Measurements from ENCODE around the gene PRELID3B.

Gene PRELID3B

GRCh38 chr20:59042151-59042795 is at the start of gene PRELID3B:
TSS of gene PRELID3B (minus strand) at chr20:59042786. CDS start at chr20:59042730, 56 bp downstream.
- DNase-seq = peak in 1 of 4 experiments; percentile 38

GRCh38 chr20:59087829-59088433 is 45.3 kb upstream of the PRELID3B start:
- peak; percentile 62 to 84 (median 78) for DNase-seq

GRCh38 chr20:59086923-59087322 is 44.3 kb upstream of the PRELID3B start:
- no peak for DNase-seq

GRCh38 chr20:59084041-59084850 is 41.7 kb upstream of the PRELID3B start:
- no peak for DNase-seq

GRCh38 chr20:59082981-59083380 is 40.4 kb upstream of the PRELID3B start:
- DNase-seq = no peak

- no peak for DNase-seq
Observed at GRCh38 chr20:59082077-59082740, 39.6 kb upstream of the PRELID3B start.

- DNase-seq = no peak
Observed at GRCh38 chr20:59081036-59081435, 38.5 kb upstream of the PRELID3B start.

GRCh38 chr20:59078231-59078630 is 35.6 kb upstream of the PRELID3B start:
- no peak for DNase-seq

- no peak for DNase-seq
Observed at GRCh38 chr20:59077705-59078104, 35.1 kb upstream of the PRELID3B start.

- no peak for DNase-seq
Observed at GRCh38 chr20:59075934-59076508, 33.4 kb upstream of the PRELID3B start.

GRCh38 chr20:59074456-59074855 is 31.9 kb upstream of the PRELID3B start:
- DNase-seq = no peak

GRCh38 chr20:59073582-59073981 is 31.0 kb upstream of the PRELID3B start:
- DNase-seq = no peak

- DNase-seq = no peak
Observed at GRCh38 chr20:59071216-59071615, 28.6 kb upstream of the PRELID3B start.

GRCh38 chr20:59069026-59069425 is 26.4 kb upstream of the PRELID3B start:
- DNase-seq = no peak

- no peak for DNase-seq
Observed at GRCh38 chr20:59068534-59068933, 25.9 kb upstream of the PRELID3B start.

- no peak for DNase-seq
Observed at GRCh38 chr20:59064214-59064722, 21.7 kb upstream of the PRELID3B start.

- DNase-seq = no peak
Observed at GRCh38 chr20:59063358-59064213, 21.0 kb upstream of the PRELID3B start.

GRCh38 chr20:59062081-59062480 is 19.5 kb upstream of the PRELID3B start:
- DNase-seq = no peak

- no peak for DNase-seq
Observed at GRCh38 chr20:59055302-59055701, 12.7 kb upstream of the PRELID3B start.

GRCh38 chr20:59051666-59052185 is 9.1 kb upstream of the PRELID3B start:
- DNase-seq = no peak

GRCh38 chr20:59050437-59050836 is 7.9 kb upstream of the PRELID3B start:
- DNase-seq = no peak

- no peak for DNase-seq
Observed at GRCh38 chr20:59048681-59049030, 6.1 kb upstream of the PRELID3B start.

All from activated CD4-positive, CD25-positive, alpha-beta regulatory T cell (primary cell).